GM23338 (cell line): ENCODE results near the gene RANBP6. TPM values are rescaled to one million over a fixed set of nuclear protein-coding genes. Genes with fewer than 3 reads are reported as not detected.

Experiments
- ATAC-seq: fragments of 200-7000 bp; cut with Tn5 transposase; 3 replicates; pipeline ENCODE4 v1.9.1; 2020
- DNase-seq: peaks from one replicate; pipeline ENCODE4 v3.0.0-alpha.2; 2015; ENCODE audit warnings: low spot score
- H2AFZ ChIP-seq: fragments of 200-600 bp; sonication (generic); 2 replicates; pipeline ENCODE4 v1.8.0; 2016; ENCODE audit warnings: antibody characterized with exemption, mild to moderate bottlenecking, moderate library complexity
- H3F3A ChIP-seq: fragments of 200-600 bp; sonication (generic); replicated peaks from 2 replicates; pipeline ENCODE4 v1.8.0; 2017; ENCODE audit warnings: antibody characterized with exemption, mixed run types, low read depth
- H3K27ac ChIP-seq: fragments of 200-600 bp; sonication (generic); 2 replicates; pipeline ENCODE4 v1.6.1; 2016; ENCODE audit warnings: low read depth
- H3K27me3 ChIP-seq: fragments of 200-600 bp; sonication (generic); 2 replicates; pipeline ENCODE4 v1.8.0; 2016; ENCODE audit warnings: mild to moderate bottlenecking, mixed run types, moderate library complexity; ENCODE audit not compliant: insufficient read depth
- H3K36me3 ChIP-seq: fragments of 200-600 bp; sonication (generic); 2 replicates; pipeline ENCODE4 v1.8.0; 2016; ENCODE audit warnings: mild to moderate bottlenecking; ENCODE audit not compliant: insufficient read depth
- H3K4me1 ChIP-seq: fragments of 200-600 bp; sonication (generic); 2 replicates; pipeline ENCODE4 v1.8.0; 2016; ENCODE audit warnings: mild to moderate bottlenecking, moderate library complexity; ENCODE audit not compliant: insufficient read depth
- H3K4me2 ChIP-seq: fragments of 200-600 bp; sonication (generic); 2 replicates; pipeline ENCODE4 v1.7.1; 2017; ENCODE audit warnings: mixed run types
- H3K4me3 ChIP-seq: fragments of 200-600 bp; sonication (generic); 2 replicates; pipeline ENCODE4 v1.6.1; 2016; ENCODE audit warnings: mixed run types
- H3K79me2 ChIP-seq: fragments of 200-600 bp; sonication (generic); replicated peaks from 2 replicates; pipeline ENCODE4 v1.8.0; 2017; ENCODE audit warnings: mild to moderate bottlenecking; ENCODE audit not compliant: insufficient read depth
- H3K9me2 ChIP-seq: fragments of 200-600 bp; sonication (generic); 2 replicates; pipeline ENCODE4 v1.8.0; 2017; ENCODE audit not compliant: insufficient read depth
- H4K20me1 ChIP-seq: fragments of 200-600 bp; sonication (generic); replicated peaks from 2 replicates; pipeline ENCODE4 v1.8.0; 2017; ENCODE audit warnings: mild to moderate bottlenecking; ENCODE audit not compliant: insufficient read depth
- H3K27ac Mint-ChIP-seq: 2 replicates; pipeline ENCODE4 v1.8.0; 2020; ENCODE audit warnings: inconsistent platforms, mild to moderate bottlenecking, moderate library complexity, mixed read lengths
- H3K27me3 Mint-ChIP-seq: 3 replicates; pipeline ENCODE4 v1.8.0; 2022; ENCODE audit warnings: low read depth, mild to moderate bottlenecking, moderate library complexity, mixed read lengths, inconsistent platforms; ENCODE audit not compliant: insufficient read depth, poor library complexity
- H3K36me3 Mint-ChIP-seq: 3 replicates; pipeline ENCODE4 v1.8.0; 2021; ENCODE audit warnings: low read depth, mild to moderate bottlenecking, inconsistent platforms, moderate library complexity, mixed read lengths
- H3K4me1 Mint-ChIP-seq: 3 replicates; pipeline ENCODE4 v1.8.0; 2020; ENCODE audit warnings: mild to moderate bottlenecking, inconsistent platforms, mixed read lengths
- H3K4me3 Mint-ChIP-seq: 3 replicates; pipeline ENCODE4 v1.8.0; 2021; ENCODE audit warnings: moderate library complexity, mild to moderate bottlenecking, inconsistent platforms, mixed read lengths
- H3K9me3 Mint-ChIP-seq: 3 replicates; pipeline ENCODE4 v1.8.0; 2020; ENCODE audit warnings: moderate library complexity, mild to moderate bottlenecking, inconsistent platforms, mixed read lengths
- CREB1 ChIP-seq: fragments of 250-450 bp; sonication (Bioruptor Pico); IDR thresholded peaks from 2 replicates; pipeline ENCODE4 v1.5.0; 2020; ENCODE audit warnings: low read depth, mild to moderate bottlenecking, moderate library complexity
- CTCF ChIP-seq, 2 experiments: fragments of 200-600 bp in 1 of 2; sonication (generic) in 1 of 2; conservative IDR thresholded peaks; 2 replicates each; pipeline versions ENCODE4 v1.5.1 to v1.6.1; 2016 to 2017; ENCODE audit warnings: antibody characterized with exemption in 2 of 2, low read depth in 2 of 2, mild to moderate bottlenecking in 2 of 2, moderate library complexity in 1 of 2
- ETS1 ChIP-seq: IDR thresholded peaks from 2 replicates; pipeline ENCODE4 v1.6.1; 2016; ENCODE audit warnings: antibody characterized with exemption
- EZH2 ChIP-seq: fragments of 200-600 bp; sonication (generic); IDR thresholded peaks from one replicate; pipeline ENCODE4 v1.8.0; 2017; ENCODE audit warnings: antibody characterized with exemption, mild to moderate bottlenecking, low read depth; ENCODE audit not compliant: unreplicated experiment
- EZH2phosphoT487 ChIP-seq: fragments of 200-600 bp; sonication (generic); IDR thresholded peaks from one replicate; pipeline ENCODE4 v1.8.1; 2018; ENCODE audit warnings: antibody characterized with exemption; ENCODE audit not compliant: unreplicated experiment
- JUNB ChIP-seq: IDR thresholded peaks from one replicate; pipeline ENCODE4 v1.6.1; 2016; ENCODE audit warnings: antibody characterized with exemption; ENCODE audit not compliant: unreplicated experiment
- NANOG ChIP-seq: IDR thresholded peaks from 2 replicates; pipeline ENCODE4 v1.6.1; 2016; ENCODE audit warnings: antibody characterized with exemption, borderline replicate concordance
- POLR2AphosphoS5 ChIP-seq: IDR thresholded peaks from 2 replicates; pipeline ENCODE4 v1.6.1; 2016; ENCODE audit warnings: antibody characterized with exemption, low read depth
- REST ChIP-seq: IDR thresholded peaks from one replicate; pipeline ENCODE4 v1.6.1; 2018; ENCODE audit warnings: antibody characterized with exemption; ENCODE audit not compliant: unreplicated experiment
- STAT1 ChIP-seq: IDR thresholded peaks from one replicate; pipeline ENCODE4 v1.6.1; 2016; ENCODE audit warnings: antibody characterized with exemption; ENCODE audit not compliant: unreplicated experiment
- ZNF114 ChIP-seq: fragments of 250-450 bp; sonication (Bioruptor Pico); IDR thresholded peaks from 2 replicates; pipeline ENCODE4 v1.5.0; 2020; ENCODE audit warnings: mild to moderate bottlenecking, moderate library complexity
- ZNF331 ChIP-seq: fragments of 250-450 bp; sonication (Bioruptor Pico); IDR thresholded peaks from 2 replicates; pipeline ENCODE4 v1.5.0; 2020; ENCODE audit warnings: low read depth, mild to moderate bottlenecking, moderate library complexity
- ZNF462 ChIP-seq: fragments of 250-450 bp; sonication (Bioruptor Pico); IDR thresholded peaks from 2 replicates; pipeline ENCODE4 v1.5.0; 2020; ENCODE audit warnings: mild to moderate bottlenecking, moderate library complexity
- polyA plus RNA-seq: library from polyadenylated mRNA; unstranded; fragments of >200 nt; fragmentation: Nextera tagmentation; extraction: Ambion mirVana; gene quantifications from 2 replicates; pipeline ENCODE4 v1.2.1, GENCODE V29; 2016
- total RNA-seq: library from RNA; depleted of rRNA; stranded (reverse); fragments of >200 nt; shearing (Covaris generic); gene quantifications from 2 replicates; pipeline ENCODE4 v1.2.3, GENCODE V29; 2014

The RANBP6 gene
- total and polyA plus RNA-seq, 2 experiments from 2014 or later = 9.4 to 26.4 TPM

GRCh38 chr9:6014670-6015270 lies 654 bp downstream of the RANBP6 start:
- Histone ChIP-seq H3K4me3 (peak overlapping the region; percentile 77), H2AFZ (peak overlapping the region; percentile 54; the same call in 1 of the 2 replicates), H3K9me2 (peaks cover 3% of the 10 kb centered on the region; the same call in 1 of the 2 replicates), H3F3A (no peaks in the 10 kb centered on the region), H3K79me2 (peaks cover 56% of the 10 kb centered on the region), H3K27me3 (no peaks in the 10 kb centered on the region), H3K36me3 (peaks cover 8% of the 10 kb centered on the region), H4K20me1 (peaks cover 10% of the 10 kb centered on the region; the same call in 1 of the 2 replicates), H3K4me2 (peak overlapping the region; percentile 95), H3K27ac (peak overlapping the region; percentile 74), H3K4me1 (peaks cover 12% of the 10 kb centered on the region)
- ATAC-seq (no peak), DNase-seq (no peak)
- TF ChIP-seq ZNF114 (CRISPR knock-in tag) = no peak
- no peak for TF ChIP-seq EZH2
- no peak for TF ChIP-seq ZNF331
- no peak for TF ChIP-seq REST
- TF ChIP-seq CTCF (conservative IDR thresholded peaks at IDR 0.05; ENCODE audit: low read depth in 2 of 2) = no peak
- no peak for TF ChIP-seq JUNB
- no peak for TF ChIP-seq NANOG
- no peak for TF ChIP-seq ZNF462
- TF ChIP-seq POLR2AphosphoS5 = no peak
- TF ChIP-seq STAT1 = no peak
- TF ChIP-seq CREB1 (CRISPR knock-in tag) = no peak
- no peak for TF ChIP-seq ETS1
- TF ChIP-seq EZH2phosphoT487 = no peak
- Mint-ChIP-seq H3K4me3 (peak overlapping the region; percentile 93), H3K4me1 (peaks cover 17% of the 10 kb centered on the region), H3K27ac (peak overlapping the region; percentile 99), H3K9me3 (peaks cover 3% of the 10 kb centered on the region; the same call in 2 of the 3 replicates), H3K36me3 (peaks cover 36% of the 10 kb centered on the region), H3K27me3 (peaks cover 6% of the 10 kb centered on the region)
